Measurements from ENCODE around the gene PARD3.

- no peak for TF ChIP-seq CTCF (IDR thresholded peaks at IDR 0.05)
- no peak for TF ChIP-seq POLR2A (IDR thresholded peaks at IDR 0.05; ENCODE audit: low read depth)
- TF ChIP-seq POLR2AphosphoS5 (IDR thresholded peaks at IDR 0.05), result peak; percentile 24 to 63
- no peak for TF ChIP-seq EP300 (IDR thresholded peaks at IDR 0.05)
Measured at GRCh38 chr10:34808801-34809745, 6.0 kb downstream of the PARD3 start.
